OCI-LY1 (cell line): ENCODE results near the gene TMEM138.

Source experiments
- EZH2 ChIP-seq: fragments of 200-600 bp; sonication (generic), shearing (Covaris generic); IDR thresholded peaks from 2 replicates; pipeline ENCODE4 v1.8.0; 2017; ENCODE audit warnings: borderline replicate concordance, mixed run types, mild to moderate bottlenecking, antibody characterized with exemption, low read length, moderate library complexity, mixed read lengths
- TF ChIP-seq, protein P1 (sequence below): fragments of 200-600 bp; sonication (generic), shearing (Covaris generic); IDR thresholded peaks from 2 replicates; pipeline ENCODE4 v1.5.1; 2017; ENCODE audit warnings: mild to moderate bottlenecking, antibody characterized with exemption, low read length, moderate library complexity, mixed read lengths

DNA sequence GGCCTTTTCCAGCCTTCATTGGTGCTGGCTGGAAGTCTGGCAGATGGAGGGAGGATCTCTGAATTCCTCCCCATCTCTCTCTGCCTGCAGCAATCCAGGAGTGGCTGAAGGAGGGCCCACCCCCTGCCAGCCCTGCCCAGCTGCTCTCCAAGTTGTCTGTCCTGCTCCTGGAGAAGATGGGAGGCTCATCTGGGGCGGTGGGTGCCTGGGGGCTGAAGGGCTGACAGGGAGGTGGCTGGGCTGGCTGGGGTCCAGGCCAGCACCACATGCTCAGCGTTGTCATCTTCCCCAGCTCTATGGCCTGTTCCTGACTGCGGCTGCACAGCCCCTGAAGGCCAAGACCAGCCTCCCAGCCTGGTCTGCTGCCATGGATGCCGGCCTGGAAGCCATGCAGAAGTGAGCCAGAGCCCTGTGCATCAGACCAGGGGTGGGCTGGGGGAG lies 17.0 kb upstream of the TMEM138 start:
- TF ChIP-seq, protein P1, sequence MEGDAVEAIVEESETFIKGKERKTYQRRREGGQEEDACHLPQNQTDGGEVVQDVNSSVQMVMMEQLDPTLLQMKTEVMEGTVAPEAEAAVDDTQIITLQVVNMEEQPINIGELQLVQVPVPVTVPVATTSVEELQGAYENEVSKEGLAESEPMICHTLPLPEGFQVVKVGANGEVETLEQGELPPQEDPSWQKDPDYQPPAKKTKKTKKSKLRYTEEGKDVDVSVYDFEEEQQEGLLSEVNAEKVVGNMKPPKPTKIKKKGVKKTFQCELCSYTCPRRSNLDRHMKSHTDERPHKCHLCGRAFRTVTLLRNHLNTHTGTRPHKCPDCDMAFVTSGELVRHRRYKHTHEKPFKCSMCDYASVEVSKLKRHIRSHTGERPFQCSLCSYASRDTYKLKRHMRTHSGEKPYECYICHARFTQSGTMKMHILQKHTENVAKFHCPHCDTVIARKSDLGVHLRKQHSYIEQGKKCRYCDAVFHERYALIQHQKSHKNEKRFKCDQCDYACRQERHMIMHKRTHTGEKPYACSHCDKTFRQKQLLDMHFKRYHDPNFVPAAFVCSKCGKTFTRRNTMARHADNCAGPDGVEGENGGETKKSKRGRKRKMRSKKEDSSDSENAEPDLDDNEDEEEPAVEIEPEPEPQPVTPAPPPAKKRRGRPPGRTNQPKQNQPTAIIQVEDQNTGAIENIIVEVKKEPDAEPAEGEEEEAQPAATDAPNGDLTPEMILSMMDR: no peak
- TF ChIP-seq EZH2: no peak
